Measurements from ENCODE around the gene ZNF451.

ZNF451 gene

DNA sequence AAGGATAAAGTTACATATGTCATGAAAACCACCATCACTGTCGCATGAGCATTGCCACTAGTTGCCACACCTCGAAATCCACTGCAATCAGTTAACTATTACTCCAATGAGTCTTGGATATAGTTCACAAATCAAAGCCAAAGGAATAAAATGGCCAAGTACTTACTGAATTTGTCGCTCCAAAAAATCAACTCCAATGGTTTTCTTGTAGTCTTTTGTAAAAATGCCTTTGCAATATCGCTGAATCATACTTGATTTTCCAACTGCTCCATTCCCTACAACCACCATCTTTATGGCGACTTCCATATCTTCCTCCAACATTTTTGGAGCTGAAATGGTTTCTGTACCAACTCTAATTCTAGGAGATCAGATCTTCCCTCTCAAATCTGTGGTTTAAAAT lies 120.1 kb downstream of the ZNF451 start:
- no peak overlapping the region for H3K4me3 ChIP-seq (ENCODE audit: low read depth, low read length)
- no peak for DNase-seq (ENCODE audit: low read depth, low spot score)
- TF ChIP-seq, protein P1, sequence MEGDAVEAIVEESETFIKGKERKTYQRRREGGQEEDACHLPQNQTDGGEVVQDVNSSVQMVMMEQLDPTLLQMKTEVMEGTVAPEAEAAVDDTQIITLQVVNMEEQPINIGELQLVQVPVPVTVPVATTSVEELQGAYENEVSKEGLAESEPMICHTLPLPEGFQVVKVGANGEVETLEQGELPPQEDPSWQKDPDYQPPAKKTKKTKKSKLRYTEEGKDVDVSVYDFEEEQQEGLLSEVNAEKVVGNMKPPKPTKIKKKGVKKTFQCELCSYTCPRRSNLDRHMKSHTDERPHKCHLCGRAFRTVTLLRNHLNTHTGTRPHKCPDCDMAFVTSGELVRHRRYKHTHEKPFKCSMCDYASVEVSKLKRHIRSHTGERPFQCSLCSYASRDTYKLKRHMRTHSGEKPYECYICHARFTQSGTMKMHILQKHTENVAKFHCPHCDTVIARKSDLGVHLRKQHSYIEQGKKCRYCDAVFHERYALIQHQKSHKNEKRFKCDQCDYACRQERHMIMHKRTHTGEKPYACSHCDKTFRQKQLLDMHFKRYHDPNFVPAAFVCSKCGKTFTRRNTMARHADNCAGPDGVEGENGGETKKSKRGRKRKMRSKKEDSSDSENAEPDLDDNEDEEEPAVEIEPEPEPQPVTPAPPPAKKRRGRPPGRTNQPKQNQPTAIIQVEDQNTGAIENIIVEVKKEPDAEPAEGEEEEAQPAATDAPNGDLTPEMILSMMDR (IDR thresholded peaks at IDR 0.05; ENCODE audit: insufficient read depth, low read length, missing control alignments): no peak
- ChIA-PET POLR2A (no interaction called here), CTCF (no interaction called here)

DNA sequence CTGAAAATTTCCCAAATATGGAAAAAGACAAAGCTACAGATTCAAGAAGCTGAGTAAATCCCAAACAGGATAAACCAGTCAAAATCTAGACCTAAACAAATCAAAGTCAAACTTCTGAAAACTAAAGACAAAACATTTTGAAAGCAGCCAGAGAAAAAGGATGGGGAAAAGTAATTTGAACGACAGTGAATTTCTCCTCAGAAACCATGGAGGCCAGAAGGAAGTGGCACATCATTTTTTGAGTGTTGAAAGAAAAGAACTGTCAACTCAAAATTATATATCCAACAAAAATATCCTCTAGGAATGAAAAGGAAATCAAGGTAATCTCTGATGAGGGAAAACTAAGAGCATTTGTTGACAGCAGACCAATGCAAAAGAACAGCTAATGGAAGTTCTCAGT lies 125.3 kb downstream of the ZNF451 start:
- DNase-seq (ENCODE audit: low read depth, low spot score): no peak
- CTCF ChIA-PET: interaction anchor here (0.9 to 1.1 kb wide), 2 partner anchors 14 to 26 kb away, joined by 3 to 4 read pairs; no protein-coding TSS in a partner anchor
- no peak overlapping the region for H3K4me3 ChIP-seq (ENCODE audit: low read depth, low read length)
- POLR2A ChIA-PET: no interaction called here
- TF ChIP-seq, protein P1 (IDR thresholded peaks at IDR 0.05; ENCODE audit: insufficient read depth, low read length, missing control alignments): no peak

DNA sequence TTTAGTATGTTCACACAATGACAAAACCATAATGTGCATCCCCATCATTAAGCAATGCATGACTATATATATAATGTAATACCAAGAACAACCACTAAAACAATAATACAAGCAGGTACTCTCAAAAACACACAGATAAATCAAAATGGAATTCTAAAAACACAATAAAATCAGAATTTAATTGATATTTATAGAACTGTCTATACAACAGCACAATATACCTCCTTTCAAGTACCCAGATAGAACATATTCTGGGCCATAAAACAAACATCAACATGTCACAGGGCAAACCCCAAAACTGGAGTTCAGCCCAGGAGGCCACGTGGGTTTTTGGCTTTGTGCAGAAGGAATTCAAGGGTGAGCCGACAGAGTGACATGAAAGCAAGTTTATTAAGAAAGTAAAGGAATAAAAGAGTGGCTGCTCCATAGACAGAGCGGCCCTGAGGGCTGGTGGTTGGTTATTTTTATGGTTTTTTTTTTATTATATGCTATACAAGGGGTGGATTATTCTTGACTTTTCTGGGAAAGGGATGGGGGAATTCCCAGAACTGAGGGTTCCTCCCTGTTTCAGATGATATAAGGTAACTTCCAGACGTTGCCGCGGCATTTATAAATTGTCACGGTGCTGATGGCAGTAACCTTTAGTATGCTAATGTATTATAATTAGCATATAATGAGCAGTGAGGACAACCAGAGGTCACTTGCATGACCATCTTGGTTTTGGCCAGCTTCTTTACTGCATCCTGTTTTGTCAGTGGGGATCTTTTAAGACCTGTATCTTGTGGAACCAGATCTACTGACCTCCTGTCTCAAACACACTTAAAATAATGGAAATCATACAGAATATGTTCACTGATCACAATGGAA lies 126.5 kb downstream of the ZNF451 start:
- H3K4me3 ChIP-seq (ENCODE audit: low read depth, low read length): no peak overlapping the region
- ChIA-PET POLR2A (no interaction called here), CTCF (interaction anchor here (1.0 kb wide), 1 partner anchor 100 kb away, joined by 3 read pairs; no protein-coding TSS in a partner anchor)
- DNase-seq (ENCODE audit: low read depth, low spot score): no peak
- TF ChIP-seq, protein P1 (IDR thresholded peaks at IDR 0.05; ENCODE audit: insufficient read depth, low read length, missing control alignments): no peak

DNA sequence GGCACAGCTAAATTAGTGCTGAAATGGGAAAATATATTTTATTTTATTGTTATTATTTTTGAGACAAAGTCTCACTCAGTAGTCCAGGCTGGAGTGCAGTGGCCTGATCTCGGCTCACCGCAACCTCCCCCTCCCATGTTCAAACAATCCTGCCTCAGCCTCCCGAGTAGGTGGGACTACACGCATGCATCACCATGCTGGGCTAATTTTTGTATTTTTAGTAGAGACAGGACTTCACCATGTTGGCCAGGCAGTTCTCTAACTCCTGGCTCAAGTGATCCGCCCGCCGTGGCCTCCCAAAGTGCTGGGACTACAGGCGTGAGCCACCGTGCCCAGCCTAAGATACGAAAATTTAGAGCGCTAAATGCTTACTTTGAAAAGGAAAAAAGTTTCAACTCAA lies 127.3 kb downstream of the ZNF451 start:
- no peak overlapping the region for H3K4me3 ChIP-seq (ENCODE audit: low read depth, low read length)
- POLR2A ChIA-PET: no interaction called here
- CTCF ChIA-PET: interaction anchor here (1.0 kb wide), 1 partner anchor 99 kb away, joined by 3 read pairs; no protein-coding TSS in a partner anchor
- TF ChIP-seq, protein P1 (IDR thresholded peaks at IDR 0.05; ENCODE audit: insufficient read depth, low read length, missing control alignments): no peak
- DNase-seq (ENCODE audit: low read depth, low spot score): no peak
